ENCODE measurements around the gene HADHB.

DNA sequence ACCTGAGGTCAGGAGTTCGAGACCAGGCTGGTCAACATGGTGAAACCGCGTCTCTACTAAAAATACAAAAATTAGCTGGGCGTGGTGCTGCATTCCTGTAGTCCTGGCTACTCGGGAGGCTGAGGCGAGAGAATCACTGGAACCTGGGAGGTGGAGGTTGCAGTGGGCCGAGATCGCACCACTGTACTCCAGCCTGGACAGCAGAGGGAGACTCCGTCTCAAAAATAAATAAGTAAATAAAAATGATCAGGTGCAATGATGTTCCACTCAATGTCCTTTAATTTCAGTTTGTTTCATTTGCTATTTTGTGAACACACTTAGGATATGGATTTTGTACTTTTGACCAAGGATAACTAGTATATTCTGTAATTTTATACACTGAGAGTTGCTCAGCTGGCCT is 9.7 kb upstream of the HADHB start:
- TF ChIP-seq, protein P1, sequence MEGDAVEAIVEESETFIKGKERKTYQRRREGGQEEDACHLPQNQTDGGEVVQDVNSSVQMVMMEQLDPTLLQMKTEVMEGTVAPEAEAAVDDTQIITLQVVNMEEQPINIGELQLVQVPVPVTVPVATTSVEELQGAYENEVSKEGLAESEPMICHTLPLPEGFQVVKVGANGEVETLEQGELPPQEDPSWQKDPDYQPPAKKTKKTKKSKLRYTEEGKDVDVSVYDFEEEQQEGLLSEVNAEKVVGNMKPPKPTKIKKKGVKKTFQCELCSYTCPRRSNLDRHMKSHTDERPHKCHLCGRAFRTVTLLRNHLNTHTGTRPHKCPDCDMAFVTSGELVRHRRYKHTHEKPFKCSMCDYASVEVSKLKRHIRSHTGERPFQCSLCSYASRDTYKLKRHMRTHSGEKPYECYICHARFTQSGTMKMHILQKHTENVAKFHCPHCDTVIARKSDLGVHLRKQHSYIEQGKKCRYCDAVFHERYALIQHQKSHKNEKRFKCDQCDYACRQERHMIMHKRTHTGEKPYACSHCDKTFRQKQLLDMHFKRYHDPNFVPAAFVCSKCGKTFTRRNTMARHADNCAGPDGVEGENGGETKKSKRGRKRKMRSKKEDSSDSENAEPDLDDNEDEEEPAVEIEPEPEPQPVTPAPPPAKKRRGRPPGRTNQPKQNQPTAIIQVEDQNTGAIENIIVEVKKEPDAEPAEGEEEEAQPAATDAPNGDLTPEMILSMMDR (IDR thresholded peaks at IDR 0.05) = peak in 3 of 4 experiments; percentile 14 to 49 (median 37)
- TF ChIP-seq POLR2AphosphoS5 (IDR thresholded peaks at IDR 0.05) = no peak
